ENCODE results near the gene BTBD9.

DNA sequence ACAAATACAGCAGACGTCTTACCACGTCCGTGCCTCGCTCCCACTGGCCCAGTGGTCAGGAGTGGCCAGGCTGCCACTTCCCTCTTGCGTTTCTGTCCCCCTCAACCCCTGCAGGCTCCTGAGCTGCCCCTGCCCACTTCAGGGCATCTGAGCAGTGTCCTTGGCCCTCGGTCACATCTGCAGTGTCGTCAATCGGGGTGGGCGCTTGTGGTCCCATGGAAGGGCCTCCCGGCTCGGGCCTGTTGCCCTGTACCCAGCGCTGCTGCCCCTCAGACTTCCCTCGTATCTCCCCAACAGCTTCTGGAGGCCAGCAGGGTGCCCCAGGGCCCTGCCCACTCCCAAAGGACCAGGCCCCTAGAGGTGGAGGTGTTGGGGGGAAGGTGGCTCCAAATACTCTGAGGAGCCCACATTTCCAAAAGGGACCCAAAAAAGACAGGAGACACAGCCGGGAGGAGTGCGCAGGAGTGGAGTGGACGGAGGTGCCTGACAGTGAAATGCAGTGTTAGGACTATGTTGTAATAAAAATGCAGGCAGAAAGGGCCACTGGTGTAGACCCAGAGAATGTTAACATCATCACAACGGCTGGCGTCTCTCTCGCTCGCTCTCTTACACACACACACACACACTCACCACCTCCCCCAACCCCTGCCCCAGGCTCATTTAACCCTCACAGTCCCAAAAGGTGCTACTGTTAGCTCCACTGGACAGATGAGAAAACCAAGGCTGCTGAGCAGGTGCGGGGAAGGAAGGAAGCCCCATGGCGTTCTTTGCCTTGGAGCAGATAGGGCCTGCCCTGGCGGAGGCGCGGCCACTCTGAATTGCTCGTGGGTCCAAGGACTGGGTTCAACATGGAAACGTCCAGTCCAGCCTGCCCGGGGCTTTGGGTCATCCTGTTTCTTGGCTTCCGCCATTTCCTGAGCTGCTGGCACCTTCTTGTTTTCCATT, 476.3 kb downstream of the BTBD9 start:
- TF ChIP-seq, protein P1, sequence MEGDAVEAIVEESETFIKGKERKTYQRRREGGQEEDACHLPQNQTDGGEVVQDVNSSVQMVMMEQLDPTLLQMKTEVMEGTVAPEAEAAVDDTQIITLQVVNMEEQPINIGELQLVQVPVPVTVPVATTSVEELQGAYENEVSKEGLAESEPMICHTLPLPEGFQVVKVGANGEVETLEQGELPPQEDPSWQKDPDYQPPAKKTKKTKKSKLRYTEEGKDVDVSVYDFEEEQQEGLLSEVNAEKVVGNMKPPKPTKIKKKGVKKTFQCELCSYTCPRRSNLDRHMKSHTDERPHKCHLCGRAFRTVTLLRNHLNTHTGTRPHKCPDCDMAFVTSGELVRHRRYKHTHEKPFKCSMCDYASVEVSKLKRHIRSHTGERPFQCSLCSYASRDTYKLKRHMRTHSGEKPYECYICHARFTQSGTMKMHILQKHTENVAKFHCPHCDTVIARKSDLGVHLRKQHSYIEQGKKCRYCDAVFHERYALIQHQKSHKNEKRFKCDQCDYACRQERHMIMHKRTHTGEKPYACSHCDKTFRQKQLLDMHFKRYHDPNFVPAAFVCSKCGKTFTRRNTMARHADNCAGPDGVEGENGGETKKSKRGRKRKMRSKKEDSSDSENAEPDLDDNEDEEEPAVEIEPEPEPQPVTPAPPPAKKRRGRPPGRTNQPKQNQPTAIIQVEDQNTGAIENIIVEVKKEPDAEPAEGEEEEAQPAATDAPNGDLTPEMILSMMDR (IDR thresholded peaks at IDR 0.05; ENCODE audit: insufficient read depth, low read depth, low read length), result no peak
- TF ChIP-seq EZH2 (IDR thresholded peaks at IDR 0.05; ENCODE audit: insufficient read depth, low read length), result no peak
